HEK293 (cell line): Measurements from ENCODE around the gene MACF1.
"Not testable (repeated sequence)": the region's sequence is repeated elsewhere in the genome, so short reads cannot be mapped to it uniquely, and the experiment has no call there.

Experiments used
- CTCF ChIA-PET: fragments of 350-600 bp; formaldehyde crosslinking; extraction: SDS; loops from one replicate; lab custom pipeline; 2021; ENCODE audit warnings: antibody characterized with exemption; lab: Yijun Ruan, JAX
- POLR2A ChIA-PET: fragments of 300-600 bp; formaldehyde crosslinking; extraction: SDS; loops from one replicate; lab custom pipeline; 2020; ENCODE audit warnings: antibody characterized with exemption, inconsistent platforms; lab: Yijun Ruan, JAX
- H3K27ac ChIP-seq: fragments of 200-500 bp; sonication (Bioruptor generic); 2 replicates; pipeline ENCODE4 v1.5.1; 2014; ENCODE audit warnings: low read depth, low read length, control low read depth, inconsistent platforms; ENCODE audit errors: extremely low read depth
- H3K36me3 ChIP-seq, 2 experiments: fragments of 200-500 bp in 1 of 2; sonication (Bioruptor generic) in 1 of 2; 1 replicate in 1 of 2; 2 replicates in 1 of 2; pipeline ENCODE4 v1.5.1; 2014 to 2017; ENCODE audit warnings: inconsistent platforms in 2 of 2, low read length in 2 of 2; ENCODE audit not compliant: control insufficient read depth in 2 of 2, insufficient read depth in 1 of 2
- H3K4me1 ChIP-seq: fragments of 200-500 bp; sonication (Bioruptor generic); 2 replicates; pipeline ENCODE4 v1.5.1; 2014; ENCODE audit warnings: mild to moderate bottlenecking, low read length, inconsistent platforms; ENCODE audit not compliant: control insufficient read depth, insufficient read depth
- H3K4me3 ChIP-seq: 2 replicates; pipeline ENCODE4 v1.5.1; 2011; ENCODE audit warnings: low read depth, mild to moderate bottlenecking, control low read depth, low read length, moderate library complexity
- H3K9me3 ChIP-seq: fragments of 200-500 bp; sonication (Bioruptor generic); 2 replicates; pipeline ENCODE4 v1.5.1; 2014; ENCODE audit warnings: low read depth, low read length, inconsistent platforms; ENCODE audit not compliant: control insufficient read depth, insufficient read depth
- HOXA7 ChIP-seq: sonication (generic); formaldehyde crosslinking; IDR thresholded peaks from 2 replicates; pipeline ENCODE4 v1.8.1; 2022; ENCODE audit warnings: missing genetic modification reagents, borderline replicate concordance
- YY2 ChIP-seq: fragments of 450-650 bp; formaldehyde crosslinking; IDR thresholded peaks from 2 replicates; pipeline ENCODE4 v1.5.1; 2016; ENCODE audit warnings: missing biosample characterization, missing genetic modification characterization
- ZEB2 ChIP-seq: fragments of 450-650 bp; formaldehyde crosslinking; IDR thresholded peaks from 2 replicates; pipeline ENCODE4 v1.5.1; 2016; ENCODE audit warnings: missing biosample characterization, missing genetic modification characterization
- ZFP3 ChIP-seq: fragments of 450-650 bp; formaldehyde crosslinking; IDR thresholded peaks from 2 replicates; pipeline ENCODE4 v1.5.1; 2016; ENCODE audit warnings: low read depth, missing biosample characterization, missing genetic modification characterization
- ZNF133 ChIP-seq: fragments of 450-650 bp; formaldehyde crosslinking; IDR thresholded peaks from 2 replicates; pipeline ENCODE4 v1.5.1; 2016; ENCODE audit warnings: missing biosample characterization, missing genetic modification characterization
- ZNF155 ChIP-seq: fragments of 450-650 bp; formaldehyde crosslinking; IDR thresholded peaks from 2 replicates; pipeline ENCODE4 v1.5.1; 2016; ENCODE audit warnings: missing biosample characterization, missing genetic modification characterization
- ZNF157 ChIP-seq: fragments of 450-650 bp; formaldehyde crosslinking; IDR thresholded peaks from 2 replicates; pipeline ENCODE4 v1.5.1; 2016; ENCODE audit warnings: missing biosample characterization, missing genetic modification characterization
- ZNF169 ChIP-seq: fragments of 450-650 bp; formaldehyde crosslinking; IDR thresholded peaks from 2 replicates; pipeline ENCODE4 v1.5.1; 2016; ENCODE audit warnings: missing biosample characterization, missing genetic modification characterization
- ZNF184 ChIP-seq: fragments of 450-650 bp; IDR thresholded peaks from 2 replicates; pipeline ENCODE4 v1.5.1; 2018; ENCODE audit warnings: missing biosample characterization, mild to moderate bottlenecking, missing genetic modification characterization
- ZNF19 ChIP-seq: fragments of 450-650 bp; formaldehyde crosslinking; IDR thresholded peaks from 2 replicates; pipeline ENCODE4; 2016; ENCODE audit warnings: missing biosample characterization, missing genetic modification characterization, low read depth
- ZNF214 ChIP-seq: fragments of 450-650 bp; formaldehyde crosslinking; IDR thresholded peaks from 2 replicates; pipeline ENCODE4 v1.5.1; 2017; ENCODE audit warnings: missing biosample characterization, mild to moderate bottlenecking, missing genetic modification characterization, borderline replicate concordance
- ZNF23 ChIP-seq: fragments of 450-650 bp; formaldehyde crosslinking; IDR thresholded peaks from 2 replicates; pipeline ENCODE4 v1.5.1; 2016; ENCODE audit warnings: missing biosample characterization, missing genetic modification characterization, borderline replicate concordance
- ZNF311 ChIP-seq: fragments of 450-650 bp; formaldehyde crosslinking; IDR thresholded peaks from 2 replicates; pipeline ENCODE4 v1.5.1; 2017; ENCODE audit warnings: missing biosample characterization, missing genetic modification characterization, borderline replicate concordance
- ZNF350 ChIP-seq: fragments of 450-650 bp; formaldehyde crosslinking; IDR thresholded peaks from 2 replicates; pipeline ENCODE4 v1.5.0; 2017; ENCODE audit warnings: missing biosample characterization, mild to moderate bottlenecking, missing genetic modification characterization
- ZNF433 ChIP-seq: fragments of 450-650 bp; formaldehyde crosslinking; IDR thresholded peaks from 2 replicates; pipeline ENCODE4 v1.5.1; 2016; ENCODE audit warnings: missing biosample characterization, missing genetic modification characterization, low read depth
- ZNF501 ChIP-seq: fragments of 450-650 bp; formaldehyde crosslinking; IDR thresholded peaks from 2 replicates; pipeline ENCODE4 v1.5.1; 2016; ENCODE audit warnings: missing biosample characterization, missing genetic modification characterization
- ZNF521 ChIP-seq: fragments of 450-650 bp; formaldehyde crosslinking; IDR thresholded peaks from 2 replicates; pipeline ENCODE4 v1.5.1; 2017; ENCODE audit warnings: missing biosample characterization, mild to moderate bottlenecking, missing genetic modification characterization
- ZNF529 ChIP-seq: fragments of 450-650 bp; formaldehyde crosslinking; IDR thresholded peaks from 2 replicates; pipeline ENCODE4 v1.5.1; 2017; ENCODE audit warnings: missing genetic modification characterization, missing biosample characterization; ENCODE audit not compliant: insufficient replicate concordance
- ZNF660 ChIP-seq: fragments of 450-650 bp; IDR thresholded peaks from 2 replicates; pipeline ENCODE4 v1.5.1; 2018; ENCODE audit warnings: missing biosample characterization, mild to moderate bottlenecking, missing genetic modification characterization
- ZNF670 ChIP-seq: fragments of 450-650 bp; formaldehyde crosslinking; IDR thresholded peaks from 2 replicates; pipeline ENCODE4 v1.5.1; 2016; ENCODE audit warnings: missing biosample characterization, missing genetic modification characterization, low read depth
- ZNF76 ChIP-seq: fragments of 450-650 bp; formaldehyde crosslinking; IDR thresholded peaks from 2 replicates; pipeline ENCODE4; 2016; ENCODE audit warnings: low read depth, missing biosample characterization, missing genetic modification characterization, borderline replicate concordance
- TF ChIP-seq, protein P1 (sequence below): fragments of 450-650 bp; formaldehyde crosslinking; IDR thresholded peaks from 2 replicates; pipeline ENCODE4 v1.5.1; 2016; ENCODE audit warnings: missing biosample characterization, missing genetic modification characterization
- TF ChIP-seq, protein P2 (sequence below): sonication (generic); formaldehyde crosslinking; IDR thresholded peaks from 2 replicates; pipeline ENCODE4 v1.8.1; 2022; ENCODE audit warnings: mild to moderate bottlenecking, moderate library complexity, missing genetic modification reagents
- TF ChIP-seq, protein P3 (sequence below): fragments of 450-650 bp; formaldehyde crosslinking; IDR thresholded peaks from 2 replicates; pipeline ENCODE4 v1.5.1; 2016; ENCODE audit warnings: missing biosample characterization, missing genetic modification characterization, low read depth
- TF ChIP-seq, protein P4 (sequence below): fragments of 450-650 bp; formaldehyde crosslinking; IDR thresholded peaks from 2 replicates; pipeline ENCODE4 v1.5.1; 2016; ENCODE audit warnings: missing biosample characterization, missing genetic modification characterization

The MACF1 gene

DNA sequence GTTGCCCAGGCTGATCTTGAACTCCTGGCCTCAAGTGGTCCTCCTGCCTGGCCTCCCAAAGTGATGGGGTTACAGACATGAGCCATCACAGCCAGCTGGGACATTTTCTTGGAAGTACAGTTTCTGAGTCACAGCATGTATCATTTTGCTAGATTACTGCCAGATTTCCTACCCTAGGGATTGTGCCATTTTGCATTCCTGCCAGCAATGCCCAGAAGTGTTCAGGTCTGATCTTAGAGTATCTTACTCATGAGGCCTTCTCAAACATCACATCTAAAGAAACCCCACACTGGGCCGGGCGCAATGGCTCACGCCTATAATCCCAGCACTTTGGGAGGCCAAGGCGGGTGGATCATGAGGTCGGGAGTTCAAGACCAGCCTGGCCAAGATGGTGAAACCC lies 297.2 kb downstream of the MACF1 start:
- Histone ChIP-seq H3K9me3 (no peaks in the 10 kb centered on the region), H3K27ac (no peak overlapping the region), H3K36me3 (no peaks in the 10 kb centered on the region), H3K4me1 (no peaks in the 10 kb centered on the region), H3K4me3 (no peak overlapping the region)
- ChIA-PET POLR2A (no interaction called here), CTCF (interaction anchor here (0.5 to 0.8 kb wide), 3 partner anchors 37 to 403 kb away, joined by 3 read pairs; no protein-coding TSS in a partner anchor)
- TF ChIP-seq ZNF184 (tag by site-specific recombination): no peak
- no peak for TF ChIP-seq ZNF350 (tag by site-specific recombination)
- TF ChIP-seq HOXA7 (CRISPR knock-in tag): no peak
- TF ChIP-seq ZFP3 (tag by site-specific recombination): no peak
- no peak for TF ChIP-seq ZNF169 (tag by site-specific recombination)
- TF ChIP-seq ZNF529 (tag by site-specific recombination): no peak
- no peak for TF ChIP-seq ZNF19
- TF ChIP-seq ZNF214: no peak
- no peak for TF ChIP-seq ZNF660 (tag by site-specific recombination)
- TF ChIP-seq ZNF670: no peak
- TF ChIP-seq ZNF133 (tag by site-specific recombination): no peak
- TF ChIP-seq, protein P1, sequence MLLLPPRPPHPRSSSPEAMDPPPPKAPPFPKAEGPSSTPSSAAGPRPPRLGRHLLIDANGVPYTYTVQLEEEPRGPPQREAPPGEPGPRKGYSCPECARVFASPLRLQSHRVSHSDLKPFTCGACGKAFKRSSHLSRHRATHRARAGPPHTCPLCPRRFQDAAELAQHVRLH (tag by site-specific recombination): no peak
- no peak for TF ChIP-seq ZNF521 (tag by site-specific recombination)

DNA sequence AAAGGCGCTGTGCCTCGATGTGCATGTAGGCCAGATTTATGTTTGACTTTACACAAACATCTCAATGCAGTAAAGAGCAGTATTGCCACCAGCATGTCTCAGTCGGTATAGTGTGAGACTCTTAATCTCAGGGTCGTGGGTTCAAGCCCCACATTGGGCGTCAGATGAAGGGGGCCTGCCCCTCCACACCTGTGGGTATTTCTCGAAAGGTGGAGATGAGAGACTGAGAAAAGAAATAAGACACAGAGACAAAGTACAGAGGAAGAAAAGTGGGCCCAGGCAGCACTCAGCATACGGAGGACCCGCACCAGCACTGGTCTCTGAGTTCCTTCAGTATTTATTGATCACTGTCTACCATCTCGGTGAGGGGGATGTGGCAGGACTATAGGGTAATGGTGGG lies 299.9 kb downstream of the MACF1 start:
- H3K27ac ChIP-seq, H3K9me3 ChIP-seq, POLR2A ChIA-PET, CTCF ChIA-PET, H3K4me1 ChIP-seq, H3K36me3 ChIP-seq, H3K4me3 ChIP-seq: not testable (repeated sequence)

DNA sequence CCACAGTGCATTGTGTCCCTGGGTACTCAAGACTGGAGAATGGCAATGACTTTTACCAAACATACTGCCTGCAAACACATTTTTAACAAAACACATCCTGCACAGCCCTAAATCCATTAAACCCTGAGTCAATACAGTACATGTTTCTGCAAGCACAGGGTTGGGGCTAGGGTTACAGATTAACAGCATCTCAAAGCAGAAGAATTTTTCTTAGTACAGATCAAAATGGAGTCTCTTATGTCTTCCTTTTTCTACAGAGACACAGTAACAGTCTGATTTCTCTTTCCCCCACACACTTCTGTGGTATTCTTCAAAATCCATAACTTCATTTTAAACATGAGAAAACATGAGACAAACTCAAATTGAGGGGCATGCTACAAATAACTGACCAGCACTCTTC lies 300.8 kb downstream of the MACF1 start:
- Histone ChIP-seq H3K9me3 (no peaks in the 10 kb centered on the region), H3K4me1 (no peaks in the 10 kb centered on the region), H3K27ac (no peak overlapping the region)
- CTCF ChIA-PET: no interaction called here
- TF ChIP-seq ZNF169 (tag by site-specific recombination) (no peak), ZNF133 (tag by site-specific recombination) (no peak), ZNF157 (tag by site-specific recombination) (no peak), ZNF311 (tag by site-specific recombination) (no peak), ZNF501 (no peak), ZNF76 (tag by site-specific recombination) (no peak), ZNF155 (no peak), ZEB2 (tag by site-specific recombination) (no peak), ZNF23 (tag by site-specific recombination) (no peak), ZNF433 (tag by site-specific recombination) (no peak), YY2 (tag by site-specific recombination) (no peak)
- TF ChIP-seq, protein P2, sequence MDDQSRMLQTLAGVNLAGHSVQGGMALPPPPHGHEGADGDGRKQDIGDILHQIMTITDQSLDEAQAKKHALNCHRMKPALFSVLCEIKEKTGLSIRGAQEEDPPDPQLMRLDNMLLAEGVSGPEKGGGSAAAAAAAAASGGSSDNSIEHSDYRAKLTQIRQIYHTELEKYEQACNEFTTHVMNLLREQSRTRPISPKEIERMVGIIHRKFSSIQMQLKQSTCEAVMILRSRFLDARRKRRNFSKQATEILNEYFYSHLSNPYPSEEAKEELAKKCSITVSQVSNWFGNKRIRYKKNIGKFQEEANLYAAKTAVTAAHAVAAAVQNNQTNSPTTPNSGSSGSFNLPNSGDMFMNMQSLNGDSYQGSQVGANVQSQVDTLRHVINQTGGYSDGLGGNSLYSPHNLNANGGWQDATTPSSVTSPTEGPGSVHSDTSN (CRISPR knock-in tag): no peak
- TF ChIP-seq, protein P3, sequence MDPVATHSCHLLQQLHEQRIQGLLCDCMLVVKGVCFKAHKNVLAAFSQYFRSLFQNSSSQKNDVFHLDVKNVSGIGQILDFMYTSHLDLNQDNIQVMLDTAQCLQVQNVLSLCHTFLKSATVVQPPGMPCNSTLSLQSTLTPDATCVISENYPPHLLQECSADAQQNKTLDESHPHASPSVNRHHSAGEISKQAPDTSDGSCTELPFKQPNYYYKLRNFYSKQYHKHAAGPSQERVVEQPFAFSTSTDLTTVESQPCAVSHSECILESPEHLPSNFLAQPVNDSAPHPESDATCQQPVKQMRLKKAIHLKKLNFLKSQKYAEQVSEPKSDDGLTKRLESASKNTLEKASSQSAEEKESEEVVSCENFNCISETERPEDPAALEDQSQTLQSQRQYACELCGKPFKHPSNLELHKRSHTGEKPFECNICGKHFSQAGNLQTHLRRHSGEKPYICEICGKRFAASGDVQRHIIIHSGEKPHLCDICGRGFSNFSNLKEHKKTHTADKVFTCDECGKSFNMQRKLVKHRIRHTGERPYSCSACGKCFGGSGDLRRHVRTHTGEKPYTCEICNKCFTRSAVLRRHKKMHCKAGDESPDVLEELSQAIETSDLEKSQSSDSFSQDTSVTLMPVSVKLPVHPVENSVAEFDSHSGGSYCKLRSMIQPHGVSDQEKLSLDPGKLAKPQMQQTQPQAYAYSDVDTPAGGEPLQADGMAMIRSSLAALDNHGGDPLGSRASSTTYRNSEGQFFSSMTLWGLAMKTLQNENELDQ (tag by site-specific recombination): no peak
- TF ChIP-seq, protein P4, sequence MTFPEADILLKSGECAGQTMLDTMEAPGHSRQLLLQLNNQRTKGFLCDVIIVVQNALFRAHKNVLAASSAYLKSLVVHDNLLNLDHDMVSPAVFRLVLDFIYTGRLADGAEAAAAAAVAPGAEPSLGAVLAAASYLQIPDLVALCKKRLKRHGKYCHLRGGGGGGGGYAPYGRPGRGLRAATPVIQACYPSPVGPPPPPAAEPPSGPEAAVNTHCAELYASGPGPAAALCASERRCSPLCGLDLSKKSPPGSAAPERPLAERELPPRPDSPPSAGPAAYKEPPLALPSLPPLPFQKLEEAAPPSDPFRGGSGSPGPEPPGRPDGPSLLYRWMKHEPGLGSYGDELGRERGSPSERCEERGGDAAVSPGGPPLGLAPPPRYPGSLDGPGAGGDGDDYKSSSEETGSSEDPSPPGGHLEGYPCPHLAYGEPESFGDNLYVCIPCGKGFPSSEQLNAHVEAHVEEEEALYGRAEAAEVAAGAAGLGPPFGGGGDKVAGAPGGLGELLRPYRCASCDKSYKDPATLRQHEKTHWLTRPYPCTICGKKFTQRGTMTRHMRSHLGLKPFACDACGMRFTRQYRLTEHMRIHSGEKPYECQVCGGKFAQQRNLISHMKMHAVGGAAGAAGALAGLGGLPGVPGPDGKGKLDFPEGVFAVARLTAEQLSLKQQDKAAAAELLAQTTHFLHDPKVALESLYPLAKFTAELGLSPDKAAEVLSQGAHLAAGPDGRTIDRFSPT: no peak
- TF ChIP-seq, all 188 proteins: peak for 0
- Histone ChIP-seq H3K36me3 (no peaks in the 10 kb centered on the region), H3K4me3 (no peak overlapping the region)
- POLR2A ChIA-PET: no interaction called here
